SJSA1 (cell line): ENCODE results near the gene RBM42. TPM values are rescaled to one million over a fixed set of nuclear protein-coding genes. Genes with fewer than 3 reads are reported as not detected.

Experiments used
- DNase-seq, 2 experiments: peaks; one replicate each; pipeline ENCODE4 v3.0.0-alpha.2; 2015 to 2020; ENCODE audit warnings: low spot score in 2 of 2, low read depth in 1 of 2
- H3K27ac ChIP-seq: fragments of 250-450 bp; sonication (Bioruptor Pico); 2 replicates; pipeline ENCODE4 v1.5.1; 2020; ENCODE audit warnings: mild to moderate bottlenecking, moderate library complexity
- H3K27me3 ChIP-seq: fragments of 250-450 bp; sonication (Bioruptor Pico); replicated peaks from 2 replicates; pipeline ENCODE4 v1.5.1; 2020; ENCODE audit warnings: mild to moderate bottlenecking, moderate library complexity
- H3K36me3 ChIP-seq: fragments of 250-450 bp; sonication (Bioruptor Pico); 2 replicates; pipeline ENCODE4 v1.5.1; 2020; ENCODE audit warnings: mild to moderate bottlenecking
- H3K4me1 ChIP-seq: fragments of 250-450 bp; sonication (Bioruptor Pico); replicated peaks from 2 replicates; pipeline ENCODE4 v1.6.1; 2021; ENCODE audit warnings: mild to moderate bottlenecking
- H3K4me3 ChIP-seq: fragments of 250-450 bp; sonication (Bioruptor Pico); 2 replicates; pipeline ENCODE4 v1.5.1; 2020; ENCODE audit warnings: mild to moderate bottlenecking
- H3K9me3 ChIP-seq: fragments of 250-450 bp; sonication (Bioruptor Pico); replicated peaks from 2 replicates; pipeline ENCODE4 v1.5.1; 2020; ENCODE audit warnings: mild to moderate bottlenecking
- total RNA-seq: library from RNA; depleted of rRNA; stranded (reverse); fragments of >200 nt; shearing (Covaris generic); gene quantifications from 2 replicates; pipeline ENCODE4 v1.2.3, GENCODE V29; 2014; rRNA removed

RBM42 gene
- total RNA-seq, 1 experiment from 2014 or later: 106 TPM

DNA sequence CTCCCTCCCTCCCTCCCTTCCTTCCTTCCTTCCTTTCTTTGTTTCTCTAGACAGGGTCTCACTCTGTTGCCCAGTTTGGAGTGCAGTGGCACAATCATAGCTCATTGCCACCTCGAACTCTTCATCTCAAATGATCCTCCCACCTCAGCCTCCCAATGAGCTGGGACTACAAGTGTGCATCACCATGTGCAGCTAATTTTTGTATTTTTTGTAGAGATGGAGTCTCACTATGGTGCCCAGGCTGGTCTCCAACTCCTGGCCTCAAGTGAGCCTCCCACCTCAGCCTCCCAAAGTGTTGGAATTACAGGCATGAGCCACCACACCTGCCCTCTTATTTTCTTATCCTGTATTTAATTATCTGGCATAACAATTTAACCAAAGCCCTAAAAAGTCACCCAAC lies 41.9 kb downstream of the RBM42 start:
- DNase-seq: no peak
- Histone ChIP-seq H3K36me3 (peaks cover under 1% of the 10 kb centered on the region; the same call in 1 of the 2 replicates), H3K9me3 (no peaks in the 10 kb centered on the region), H3K27me3 (peaks cover 8% of the 10 kb centered on the region), H3K4me1 (peaks cover 6% of the 10 kb centered on the region; the same call in 1 of the 2 replicates), H3K4me3 (no peak overlapping the region), H3K27ac (no peak overlapping the region)

DNA sequence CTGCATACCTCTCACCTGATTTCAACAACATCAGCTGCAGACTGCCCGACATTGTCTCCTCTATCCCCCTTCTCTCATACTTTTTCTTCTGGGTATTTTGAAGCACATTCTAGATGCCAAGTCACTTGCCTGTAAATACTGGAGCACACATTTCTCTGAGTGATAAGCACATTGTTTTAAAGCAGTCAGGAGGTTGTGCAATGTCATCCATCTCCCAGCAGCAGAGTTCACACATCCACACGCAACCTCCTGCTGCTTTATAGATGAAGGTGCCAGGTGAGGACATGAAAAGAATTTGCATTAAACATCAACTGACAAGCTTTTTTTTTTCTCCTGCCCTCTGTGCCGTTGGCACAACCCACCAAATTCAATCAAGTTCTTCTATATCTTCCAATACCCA lies 43.0 kb downstream of the RBM42 start:
- Histone ChIP-seq H3K9me3 (no peaks in the 10 kb centered on the region), H3K4me1 (peaks cover 6% of the 10 kb centered on the region; the same call in 1 of the 2 replicates), H3K27ac (no peak overlapping the region), H3K27me3 (peaks cover 8% of the 10 kb centered on the region), H3K4me3 (no peak overlapping the region), H3K36me3 (no peaks in the 10 kb centered on the region)
- DNase-seq: no peak

DNA sequence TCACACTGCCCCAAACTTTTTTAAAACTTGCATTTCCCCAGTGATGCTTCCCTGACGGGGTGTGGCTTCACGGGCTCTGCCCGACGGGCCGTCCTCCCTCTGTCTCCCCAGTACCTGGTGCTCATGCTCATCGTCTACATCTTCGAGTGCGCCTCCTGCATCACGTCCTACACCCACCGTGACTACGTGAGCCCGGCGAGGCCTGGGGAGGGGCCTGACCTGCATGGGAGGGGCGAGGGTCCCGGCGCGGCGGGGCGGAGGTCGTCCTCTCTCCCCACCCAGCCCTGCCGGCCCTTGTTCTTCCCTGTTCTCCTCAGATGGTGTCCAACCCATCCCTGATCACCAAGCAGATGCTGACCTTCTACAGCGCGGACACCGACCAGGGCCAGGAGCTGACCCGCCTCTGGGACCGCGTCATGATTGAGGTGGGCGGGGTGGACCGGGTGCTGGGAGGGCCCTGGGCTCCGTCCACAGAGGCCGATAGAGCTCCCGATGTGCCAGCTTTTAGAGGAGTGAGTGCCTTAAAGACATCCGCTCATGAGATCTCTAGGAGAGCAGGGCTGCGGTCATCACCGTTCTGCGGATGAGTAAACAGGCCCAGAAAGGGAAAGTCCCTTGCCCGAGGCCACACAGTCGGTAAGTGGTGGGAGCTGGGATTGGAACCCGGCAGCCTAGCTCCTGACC lies 44.4 kb downstream of the RBM42 start:
- Histone ChIP-seq H3K4me1 (peaks cover 6% of the 10 kb centered on the region; the same call in 1 of the 2 replicates), H3K27ac (no peak overlapping the region)
- peak; percentile 39 to 59 for DNase-seq

DNA sequence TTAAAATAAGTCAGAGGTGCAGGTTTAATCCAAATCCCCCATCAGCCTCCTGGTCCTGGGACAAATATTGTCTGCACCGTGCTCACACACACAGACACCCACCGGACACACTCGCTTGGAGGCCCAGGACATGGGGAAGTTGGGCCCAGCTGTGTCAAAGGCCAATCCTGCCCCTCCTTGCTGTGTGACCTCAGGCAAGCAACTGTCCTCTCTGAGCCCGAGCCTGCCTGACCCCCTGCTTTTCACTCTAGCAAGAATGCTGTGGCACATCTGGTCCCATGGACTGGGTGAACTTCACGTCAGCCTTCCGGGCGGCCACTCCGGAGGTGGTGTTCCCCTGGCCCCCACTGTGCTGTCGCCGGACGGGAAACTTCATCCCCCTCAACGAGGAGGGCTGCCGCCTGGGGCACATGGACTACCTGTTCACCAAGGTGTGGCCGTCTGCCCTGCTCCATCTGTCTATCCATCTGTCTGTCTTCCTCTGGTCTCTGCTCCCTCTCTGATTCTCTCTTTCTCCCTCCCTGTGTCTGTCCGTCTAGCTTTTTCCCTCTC lies 46.8 kb downstream of the RBM42 start:
- Histone ChIP-seq H3K27ac (no peak overlapping the region), H3K27me3 (peaks cover 8% of the 10 kb centered on the region), H3K4me3 (no peak overlapping the region), H3K9me3 (no peaks in the 10 kb centered on the region), H3K36me3 (no peaks in the 10 kb centered on the region), H3K4me1 (peaks cover 6% of the 10 kb centered on the region; the same call in 1 of the 2 replicates)
- DNase-seq: no peak

More for the DNA sequence above, 44.4 kb downstream of the RBM42 start:
- no peaks in the 10 kb centered on the region for H3K9me3 ChIP-seq
- H3K4me3 ChIP-seq: peak overlapping the region; percentile 19
- H3K27me3 ChIP-seq: peaks cover 8% of the 10 kb centered on the region
- H3K36me3 ChIP-seq: no peaks in the 10 kb centered on the region

Other genes starting within 250 kb of the RBM42 start
- gene FFAR2, start 180.8 kb upstream of the RBM42 start, total RNA-seq: not detected in 2 replicates
- not detected in 2 replicates for gene KRTDAP, start 138.6 kb upstream of the RBM42 start, total RNA-seq
- not detected in 2 replicates for gene DMKN, start 115.4 kb upstream of the RBM42 start, total RNA-seq
- gene SBSN, start 100.7 kb upstream of the RBM42 start, total RNA-seq: not detected in 2 replicates
- not detected in 2 replicates for gene GAPDHS, start 95.6 kb upstream of the RBM42 start, total RNA-seq
- 79.8 and 83.5 TPM in 2 replicates for gene TMEM147, start 83.4 kb upstream of the RBM42 start, total RNA-seq
- gene ATP4A, start 65.4 kb upstream of the RBM42 start, total RNA-seq: not detected in 2 replicates
- gene PMIS2, start 42.9 kb upstream of the RBM42 start, total RNA-seq: not detected in 2 replicates
- gene HAUS5, start 16.3 kb upstream of the RBM42 start, total RNA-seq: 10.2 and 15.2 TPM in 2 replicates
- gene ETV2, start 12.7 kb downstream of the RBM42 start, total RNA-seq: 0.82 and 9.0 TPM in 2 replicates
- 364 and 463 TPM in 2 replicates for gene COX6B1, start 19.3 kb downstream of the RBM42 start, total RNA-seq
- gene UPK1A, start 37.5 kb downstream of the RBM42 start, total RNA-seq: not detected in 2 replicates
- gene ZBTB32, start 75.5 kb downstream of the RBM42 start, total RNA-seq: not detected in 2 replicates
- gene KMT2B, start 89.0 kb downstream of the RBM42 start, total RNA-seq: 4.9 and 7.4 TPM in 2 replicates
- gene IGFLR1, start 113.4 kb downstream of the RBM42 start, total RNA-seq: 3.7 and 8.5 TPM in 2 replicates
- 4.8 and 17.6 TPM in 2 replicates for gene U2AF1L4, start 116.4 kb downstream of the RBM42 start, total RNA-seq
- 16.6 and 28.7 TPM in 2 replicates for gene PSENEN, start 116.6 kb downstream of the RBM42 start, total RNA-seq
- gene LIN37, start 119.5 kb downstream of the RBM42 start, total RNA-seq: 7.1 and 12.4 TPM in 2 replicates
- not detected in 2 replicates for gene HSPB6, start 128.0 kb downstream of the RBM42 start, total RNA-seq
- gene PROSER3, start 129.1 kb downstream of the RBM42 start, total RNA-seq: 7.3 and 8.8 TPM in 2 replicates
- 3.7 and 4.6 TPM in 2 replicates for gene ARHGAP33, start 146.5 kb downstream of the RBM42 start, total RNA-seq
- gene PRODH2, start 183.8 kb downstream of the RBM42 start, total RNA-seq: not detected in 2 replicates
- gene NPHS1, start 223.5 kb downstream of the RBM42 start, total RNA-seq: not detected in 2 replicates
- not detected in 2 replicates for gene KIRREL2, start 227.9 kb downstream of the RBM42 start, total RNA-seq
- 11.1 and 11.6 TPM in 2 replicates for gene APLP1, start 239.5 kb downstream of the RBM42 start, total RNA-seq